BLaER1 (cell line): ENCODE data around the gene ELOVL7.
"Not testable (repeated sequence)": the region's sequence is repeated elsewhere in the genome, so short reads cannot be mapped to it uniquely, and the experiment has no call there.

ENCODE experiments used
- H3K27ac ChIP-seq: shearing (Covaris generic); formaldehyde crosslinking; 2 replicates; pipeline ENCODE4 v1.8.1; 2022
- H3K27me3 ChIP-seq: shearing (Covaris generic); formaldehyde crosslinking; 2 replicates; pipeline ENCODE4 v1.8.1; 2022
- H3K36me3 ChIP-seq: shearing (Covaris generic); formaldehyde crosslinking; 2 replicates; pipeline ENCODE4 v1.8.1; 2022
- H3K4me1 ChIP-seq: shearing (Covaris generic); formaldehyde crosslinking; 2 replicates; pipeline ENCODE4 v1.8.1; 2022
- H3K4me2 ChIP-seq: shearing (Covaris generic); formaldehyde crosslinking; 2 replicates; pipeline ENCODE4 v1.8.1; 2022
- H3K4me3 ChIP-seq: shearing (Covaris generic); formaldehyde crosslinking; 2 replicates; pipeline ENCODE4 v1.8.1; 2022
- H3K9ac ChIP-seq: shearing (Covaris generic); formaldehyde crosslinking; 2 replicates; pipeline ENCODE4 v1.8.1; 2022
- H3K9me3 ChIP-seq: shearing (Covaris generic); formaldehyde crosslinking; 2 replicates; pipeline ENCODE4 v1.8.1; 2022
- H4K20me1 ChIP-seq: shearing (Covaris generic); formaldehyde crosslinking; 2 replicates; pipeline ENCODE4 v1.8.1; 2022
- Cebpa-rat ChIP-seq: shearing (Covaris generic); IDR thresholded peaks from 2 replicates; pipeline ENCODE4 v1.8.1; 2022

The ELOVL7 gene

GRCh38 chr5:60802986-60803385 lies 41.1 kb downstream of the ELOVL7 start:
- H3K36me3 ChIP-seq: no peaks in the 10 kb centered on the region
- H4K20me1 ChIP-seq: no peaks in the 10 kb centered on the region
- H3K27ac ChIP-seq: no peak overlapping the region
- H3K27me3 ChIP-seq: no peaks in the 10 kb centered on the region
- H3K4me2 ChIP-seq: no peak overlapping the region
- TF ChIP-seq Cebpa-rat: no peak
- H3K4me1 ChIP-seq: no peaks in the 10 kb centered on the region
- H3K9ac ChIP-seq: no peak overlapping the region
- H3K4me3 ChIP-seq: no peak overlapping the region
- no peaks in the 10 kb centered on the region for H3K9me3 ChIP-seq

GRCh38 chr5:60802226-60802625 lies 41.8 kb downstream of the ELOVL7 start:
- Histone ChIP-seq H3K36me3 (no peaks in the 10 kb centered on the region), H3K4me2 (no peak overlapping the region), H3K9ac (no peak overlapping the region), H3K4me3 (no peak overlapping the region), H3K9me3 (no peaks in the 10 kb centered on the region), H3K27ac (no peak overlapping the region), H3K27me3 (no peaks in the 10 kb centered on the region), H4K20me1 (no peaks in the 10 kb centered on the region), H3K4me1 (no peaks in the 10 kb centered on the region)
- no peak for TF ChIP-seq Cebpa-rat

GRCh38 chr5:60797482-60798153 lies 46.5 kb downstream of the ELOVL7 start:
- Histone ChIP-seq H3K9ac (no peak overlapping the region), H3K27me3 (no peaks in the 10 kb centered on the region), H4K20me1 (no peaks in the 10 kb centered on the region), H3K4me2 (no peak overlapping the region), H3K4me1 (no peaks in the 10 kb centered on the region), H3K4me3 (no peak overlapping the region), H3K9me3 (no peaks in the 10 kb centered on the region), H3K27ac (no peak overlapping the region), H3K36me3 (no peaks in the 10 kb centered on the region)
- TF ChIP-seq Cebpa-rat: no peak

- not testable (repeated sequence) for H3K4me1 ChIP-seq, H4K20me1 ChIP-seq, H3K27me3 ChIP-seq, H3K9me3 ChIP-seq, H3K36me3 ChIP-seq, H3K27ac ChIP-seq, H3K9ac ChIP-seq, H3K4me3 ChIP-seq, H3K4me2 ChIP-seq
Observed at GRCh38 chr5:60795424-60795950, 48.6 kb downstream of the ELOVL7 start.

- H3K4me2 ChIP-seq: no peak overlapping the region
- H3K27ac ChIP-seq: no peak overlapping the region
- TF ChIP-seq Cebpa-rat: no peak
- no peaks in the 10 kb centered on the region for H4K20me1 ChIP-seq
- H3K4me3 ChIP-seq: no peak overlapping the region
- H3K9ac ChIP-seq: no peak overlapping the region
- H3K4me1 ChIP-seq: no peaks in the 10 kb centered on the region
- no peaks in the 10 kb centered on the region for H3K27me3 ChIP-seq
- no peaks in the 10 kb centered on the region for H3K36me3 ChIP-seq
- H3K9me3 ChIP-seq: no peaks in the 10 kb centered on the region
Observed at GRCh38 chr5:60794691-60795090, 49.4 kb downstream of the ELOVL7 start.

GRCh38 chr5:60792438-60792837 lies 51.6 kb downstream of the ELOVL7 start:
- H3K9me3 ChIP-seq: no peaks in the 10 kb centered on the region
- no peak overlapping the region for H3K9ac ChIP-seq
- H3K36me3 ChIP-seq: no peaks in the 10 kb centered on the region
- TF ChIP-seq Cebpa-rat: no peak
- no peaks in the 10 kb centered on the region for H3K27me3 ChIP-seq
- no peaks in the 10 kb centered on the region for H3K4me1 ChIP-seq
- no peak overlapping the region for H3K27ac ChIP-seq
- H3K4me2 ChIP-seq: no peak overlapping the region
- H4K20me1 ChIP-seq: no peaks in the 10 kb centered on the region
- no peak overlapping the region for H3K4me3 ChIP-seq

- Histone ChIP-seq H3K4me3 (no peak overlapping the region), H3K9ac (no peak overlapping the region), H3K4me2 (no peak overlapping the region), H4K20me1 (no peaks in the 10 kb centered on the region), H3K27me3 (no peaks in the 10 kb centered on the region), H3K27ac (no peak overlapping the region), H3K36me3 (no peaks in the 10 kb centered on the region), H3K4me1 (no peaks in the 10 kb centered on the region), H3K9me3 (no peaks in the 10 kb centered on the region)
- TF ChIP-seq Cebpa-rat: no peak
Observed at GRCh38 chr5:60789551-60789950, 54.5 kb downstream of the ELOVL7 start.

GRCh38 chr5:60788863-60789513 lies 55.1 kb downstream of the ELOVL7 start:
- Histone ChIP-seq H4K20me1 (no peaks in the 10 kb centered on the region), H3K36me3 (no peaks in the 10 kb centered on the region), H3K4me2 (no peak overlapping the region), H3K9ac (no peak overlapping the region), H3K27me3 (no peaks in the 10 kb centered on the region), H3K9me3 (no peaks in the 10 kb centered on the region), H3K4me3 (no peak overlapping the region), H3K27ac (no peak overlapping the region), H3K4me1 (no peaks in the 10 kb centered on the region)
- no peak for TF ChIP-seq Cebpa-rat

GRCh38 chr5:60779466-60779865 lies 64.6 kb downstream of the ELOVL7 start:
- H3K9ac ChIP-seq: no peak overlapping the region
- H3K4me1 ChIP-seq: no peaks in the 10 kb centered on the region
- no peaks in the 10 kb centered on the region for H3K27me3 ChIP-seq
- no peak for TF ChIP-seq Cebpa-rat
- no peak overlapping the region for H3K4me2 ChIP-seq
- H3K27ac ChIP-seq: no peak overlapping the region
- no peaks in the 10 kb centered on the region for H3K9me3 ChIP-seq
- H3K4me3 ChIP-seq: no peak overlapping the region
- no peaks in the 10 kb centered on the region for H3K36me3 ChIP-seq
- H4K20me1 ChIP-seq: no peaks in the 10 kb centered on the region

- H3K27me3 ChIP-seq: no peaks in the 10 kb centered on the region
- H3K4me1 ChIP-seq: no peaks in the 10 kb centered on the region
- no peak overlapping the region for H3K27ac ChIP-seq
- no peak overlapping the region for H3K4me2 ChIP-seq
- H3K9ac ChIP-seq: no peak overlapping the region
- H3K36me3 ChIP-seq: no peaks in the 10 kb centered on the region
- no peak overlapping the region for H3K4me3 ChIP-seq
- H4K20me1 ChIP-seq: no peaks in the 10 kb centered on the region
- TF ChIP-seq Cebpa-rat: no peak
- H3K9me3 ChIP-seq: no peaks in the 10 kb centered on the region
Observed at GRCh38 chr5:60776343-60776742, 67.7 kb downstream of the ELOVL7 start.
